Brain microvascular endothelial cell (primary cell): Measurements from ENCODE around the gene GARRE1.
"Not testable (repeated sequence)": the region's sequence is repeated elsewhere in the genome, so short reads cannot be mapped to it uniquely, and the experiment has no call there.

Experiments
- DNase-seq: peaks from one replicate; pipeline ENCODE4 v3.0.0-alpha.2; 2020
- H3K27ac ChIP-seq: fragments of 250-450 bp; sonication (Bioruptor Pico); 2 replicates; pipeline ENCODE4 v1.5.1; 2020; ENCODE audit warnings: mild to moderate bottlenecking, moderate library complexity
- H3K27me3 ChIP-seq: fragments of 250-450 bp; sonication (Bioruptor Pico); replicated peaks from 2 replicates; pipeline ENCODE4 v1.5.1; 2020; ENCODE audit warnings: mild to moderate bottlenecking
- H3K36me3 ChIP-seq: fragments of 250-450 bp; sonication (Bioruptor Pico); replicated peaks from 2 replicates; pipeline ENCODE4 v1.5.1; 2020; ENCODE audit warnings: mild to moderate bottlenecking
- H3K4me3 ChIP-seq: 2 replicates; pipeline ENCODE4 v1.5.1; 2011; ENCODE audit warnings: low read depth, mild to moderate bottlenecking, control low read depth, low read length, moderate library complexity
- in situ Hi-C: cut with HindIII; loops from 2 replicates; pipeline ENCODE4 v1.10.0; 2017; ENCODE audit warnings: low sequenced_read_pairs, low pct_ligation_motif_present
- TF ChIP-seq, protein P1 (sequence below): IDR thresholded peaks from 2 replicates; pipeline ENCODE4 v1.5.1; 2011; ENCODE audit warnings: low read depth, mild to moderate bottlenecking, moderate library complexity, low read length, control low read depth, inconsistent platforms; ENCODE audit errors: missing control alignments

GARRE1 gene

DNA sequence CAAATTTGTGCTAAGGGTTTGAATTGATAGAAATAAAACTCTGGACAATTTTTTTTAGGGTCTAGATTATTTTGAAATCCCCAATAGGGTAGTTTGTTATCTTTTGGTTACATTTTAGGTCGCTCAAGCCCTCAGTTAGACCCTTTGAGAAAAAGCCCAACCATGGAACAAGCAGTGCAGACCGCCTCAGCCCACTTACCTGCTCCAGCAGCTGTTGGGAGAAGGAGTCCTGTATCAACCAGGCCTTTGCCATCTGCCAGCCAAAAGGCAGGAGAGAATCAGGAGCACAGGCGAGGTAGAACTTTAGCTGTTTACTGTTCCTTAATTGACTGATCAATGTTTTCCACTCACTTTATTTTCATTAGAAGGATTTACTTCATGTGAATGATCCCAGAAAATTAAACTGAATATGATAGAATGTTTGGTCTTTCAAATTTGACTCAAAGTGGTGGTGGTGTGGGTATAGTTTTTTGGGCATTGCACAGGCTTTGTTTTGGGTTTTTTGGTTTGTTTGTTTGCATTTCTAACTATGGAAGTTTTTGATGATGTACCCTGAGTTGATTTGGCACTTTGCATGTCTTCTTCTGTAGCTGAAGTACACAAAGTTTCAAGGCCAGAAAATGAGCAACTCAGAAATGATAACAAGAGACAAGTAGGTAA lies 39.2 kb upstream of the GARRE1 start:
- in situ Hi-C loops: no loop called here
- Histone ChIP-seq H3K4me3 (no peak overlapping the region), H3K27me3 (no peaks in the 10 kb centered on the region), H3K36me3 (peaks cover 22% of the 10 kb centered on the region), H3K27ac (no peak overlapping the region)
- TF ChIP-seq, protein P1, sequence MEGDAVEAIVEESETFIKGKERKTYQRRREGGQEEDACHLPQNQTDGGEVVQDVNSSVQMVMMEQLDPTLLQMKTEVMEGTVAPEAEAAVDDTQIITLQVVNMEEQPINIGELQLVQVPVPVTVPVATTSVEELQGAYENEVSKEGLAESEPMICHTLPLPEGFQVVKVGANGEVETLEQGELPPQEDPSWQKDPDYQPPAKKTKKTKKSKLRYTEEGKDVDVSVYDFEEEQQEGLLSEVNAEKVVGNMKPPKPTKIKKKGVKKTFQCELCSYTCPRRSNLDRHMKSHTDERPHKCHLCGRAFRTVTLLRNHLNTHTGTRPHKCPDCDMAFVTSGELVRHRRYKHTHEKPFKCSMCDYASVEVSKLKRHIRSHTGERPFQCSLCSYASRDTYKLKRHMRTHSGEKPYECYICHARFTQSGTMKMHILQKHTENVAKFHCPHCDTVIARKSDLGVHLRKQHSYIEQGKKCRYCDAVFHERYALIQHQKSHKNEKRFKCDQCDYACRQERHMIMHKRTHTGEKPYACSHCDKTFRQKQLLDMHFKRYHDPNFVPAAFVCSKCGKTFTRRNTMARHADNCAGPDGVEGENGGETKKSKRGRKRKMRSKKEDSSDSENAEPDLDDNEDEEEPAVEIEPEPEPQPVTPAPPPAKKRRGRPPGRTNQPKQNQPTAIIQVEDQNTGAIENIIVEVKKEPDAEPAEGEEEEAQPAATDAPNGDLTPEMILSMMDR: no peak
- no peak for DNase-seq

- H3K27me3 ChIP-seq: no peaks in the 10 kb centered on the region
- in situ Hi-C loops: no loop called here
- TF ChIP-seq, protein P1: no peak
- H3K27ac ChIP-seq: no peak overlapping the region
- H3K4me3 ChIP-seq: no peak overlapping the region
- peaks cover 18% of the 10 kb centered on the region for H3K36me3 ChIP-seq
- DNase-seq: no peak
These were observed 38.7 kb upstream of the GARRE1 start for GRCh38 chr19:34215666-34216038.

DNA sequence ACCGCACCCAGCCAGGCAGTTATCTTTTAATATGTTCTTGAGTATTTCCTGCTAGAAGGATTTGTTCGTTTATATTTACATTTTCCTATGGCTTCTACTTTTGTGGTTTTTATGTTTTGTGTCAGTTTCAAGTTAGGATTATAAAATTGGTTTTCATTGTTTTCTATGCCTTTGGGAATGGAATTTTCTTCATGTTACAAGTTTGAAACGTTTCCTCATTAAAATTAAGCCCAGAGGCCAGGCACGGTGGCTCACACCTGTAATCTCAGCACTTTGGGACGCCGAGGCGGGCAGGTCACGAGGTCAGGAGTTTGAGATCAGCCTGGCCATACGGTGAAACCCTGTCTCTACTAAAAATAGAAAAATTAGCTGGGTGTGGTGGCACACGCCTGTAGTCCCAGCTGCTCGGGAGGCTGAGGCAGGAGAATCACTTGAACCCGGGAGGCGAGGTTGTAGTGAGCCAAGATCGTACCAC lies 37.6 kb upstream of the GARRE1 start:
- H3K36me3 ChIP-seq: peaks cover 26% of the 10 kb centered on the region
- H3K27ac ChIP-seq, DNase-seq, H3K4me3 ChIP-seq, H3K27me3 ChIP-seq, in situ Hi-C loops: not testable (repeated sequence)

GRCh38 chr19:34217952-34218817 lies 36.2 kb upstream of the GARRE1 start:
- DNase-seq: peak; percentile 98
- peaks cover 39% of the 10 kb centered on the region for H3K36me3 ChIP-seq
- H3K4me3 ChIP-seq: no peak overlapping the region
- TF ChIP-seq, protein P1: no peak
- no peaks in the 10 kb centered on the region for H3K27me3 ChIP-seq
- in situ Hi-C loops: no loop called here
- H3K27ac ChIP-seq: peak overlapping the region; percentile 80

DNA sequence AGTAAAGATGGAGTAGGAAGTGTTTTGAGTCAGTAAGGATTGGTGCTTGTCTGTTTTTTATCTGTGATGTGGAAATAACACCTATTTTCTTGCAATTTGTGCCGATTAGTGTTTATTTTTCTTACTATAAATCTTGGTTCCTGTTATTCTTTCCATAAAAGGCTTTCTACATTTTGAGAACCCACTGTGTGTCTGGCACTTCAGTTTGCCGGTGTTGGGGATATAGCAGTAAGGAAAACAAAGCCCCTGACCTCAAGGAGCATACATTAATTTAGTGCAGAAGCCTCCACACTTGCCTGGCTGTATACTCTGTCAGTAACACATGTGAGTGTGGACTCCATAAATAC lies 35.6 kb upstream of the GARRE1 start:
- peaks cover 41% of the 10 kb centered on the region for H3K36me3 ChIP-seq
- no peaks in the 10 kb centered on the region for H3K27me3 ChIP-seq
- TF ChIP-seq, protein P1: no peak
- in situ Hi-C loops: no loop called here
- H3K27ac ChIP-seq: peak overlapping the region; percentile 80
- no peak for DNase-seq
- no peak overlapping the region for H3K4me3 ChIP-seq

DNA sequence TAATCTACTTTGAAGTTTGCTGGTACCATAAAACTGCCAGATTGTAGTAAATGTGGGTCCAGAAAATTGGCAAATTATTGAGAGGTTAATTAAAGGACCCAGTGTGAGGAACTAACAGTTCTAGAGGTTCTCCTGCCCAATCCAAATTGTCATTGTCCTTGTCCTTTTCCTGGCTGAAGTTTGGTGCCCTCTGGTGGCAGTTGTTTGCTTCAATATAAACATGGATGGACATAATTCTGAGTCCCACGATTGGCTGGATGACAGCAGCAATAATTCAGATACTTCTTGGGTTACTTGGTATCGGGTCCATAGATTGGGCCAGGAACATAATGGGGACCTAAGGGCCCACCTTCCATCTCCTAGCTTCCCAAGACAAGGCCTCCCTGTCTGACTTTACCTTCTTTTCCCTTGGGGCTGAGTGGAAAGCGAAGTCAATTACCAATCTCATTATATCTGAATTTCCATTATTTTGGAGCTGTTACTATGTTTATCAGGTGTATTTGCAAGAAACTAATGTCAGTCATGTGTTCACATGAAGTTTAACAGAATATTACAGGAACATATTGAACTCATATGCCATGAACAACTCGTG lies 33.8 kb upstream of the GARRE1 start:
- TF ChIP-seq, protein P1: peak; percentile 85
- Histone ChIP-seq H3K4me3 (no peak overlapping the region), H3K27me3 (no peaks in the 10 kb centered on the region), H3K27ac (no peak overlapping the region), H3K36me3 (peaks cover 48% of the 10 kb centered on the region)
- in situ Hi-C loops: no loop called here
- peak; percentile 59 for DNase-seq
